ENCODE results near the gene MGMT. TPM values are rescaled to one million over a fixed set of nuclear protein-coding genes. Genes with fewer than 3 reads are reported as not detected.

MGMT gene
- total RNA-seq, 1 donor from 2014 or later = 17.9 TPM

DNA sequence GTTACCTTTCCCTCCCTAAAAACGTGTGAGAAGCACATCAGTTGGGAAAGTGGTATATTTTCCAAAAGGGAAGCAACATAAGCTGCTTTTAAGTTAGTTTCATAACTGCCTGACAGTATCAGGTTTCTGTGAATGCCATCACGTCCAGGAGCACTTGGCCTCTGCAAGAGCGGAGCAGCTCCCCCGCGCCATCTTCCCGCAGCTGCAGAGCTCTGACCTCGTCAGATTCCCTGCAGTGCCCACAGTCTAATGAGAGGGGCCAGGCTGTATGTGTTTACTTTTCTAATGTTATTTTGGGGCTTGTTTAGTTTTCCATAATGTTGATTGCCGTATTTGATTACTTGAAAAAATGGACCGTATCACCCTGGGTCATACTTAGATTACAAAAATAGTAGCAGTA, 74.2 kb downstream of the MGMT start:
- intact Hi-C loops (cut with micrococcal nuclease) = no loop called here

DNA sequence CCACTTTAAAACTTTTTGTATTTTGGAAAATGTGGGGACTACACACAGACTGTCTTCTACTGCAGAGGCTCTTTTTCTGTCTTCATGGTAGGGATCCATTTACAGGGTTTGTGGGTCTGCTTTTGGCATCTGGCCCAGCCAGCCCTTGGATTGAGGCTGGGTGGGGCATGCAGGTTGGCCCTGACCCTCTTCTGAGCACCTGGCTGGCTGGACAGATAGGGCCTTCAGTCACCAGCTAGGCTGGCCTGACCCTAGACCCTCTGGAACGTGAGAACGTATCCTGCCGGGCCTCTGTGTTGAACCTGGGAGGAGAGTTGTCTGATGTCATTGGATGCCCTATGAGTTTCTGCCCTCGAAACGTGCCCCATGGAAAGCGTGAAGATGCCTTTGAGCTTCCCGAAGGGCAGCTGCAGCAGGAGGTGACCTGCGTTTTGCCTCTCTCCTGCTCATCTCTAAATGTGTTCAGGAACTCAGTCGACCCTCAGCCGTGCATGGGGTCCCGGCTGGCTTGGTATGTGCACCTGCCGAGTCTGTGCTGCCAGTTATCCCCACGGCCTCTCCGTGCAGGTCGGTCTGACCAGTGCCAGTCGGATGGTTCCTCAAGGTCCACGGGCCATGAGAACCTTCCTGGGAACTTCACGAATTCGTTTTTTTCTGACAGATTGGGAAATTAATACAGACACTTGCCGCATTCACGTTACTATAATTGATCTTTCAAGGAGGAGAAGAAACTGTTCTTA, 74.9 kb downstream of the MGMT start:
- intact Hi-C loops (cut with micrococcal nuclease) = no loop called here

DNA sequence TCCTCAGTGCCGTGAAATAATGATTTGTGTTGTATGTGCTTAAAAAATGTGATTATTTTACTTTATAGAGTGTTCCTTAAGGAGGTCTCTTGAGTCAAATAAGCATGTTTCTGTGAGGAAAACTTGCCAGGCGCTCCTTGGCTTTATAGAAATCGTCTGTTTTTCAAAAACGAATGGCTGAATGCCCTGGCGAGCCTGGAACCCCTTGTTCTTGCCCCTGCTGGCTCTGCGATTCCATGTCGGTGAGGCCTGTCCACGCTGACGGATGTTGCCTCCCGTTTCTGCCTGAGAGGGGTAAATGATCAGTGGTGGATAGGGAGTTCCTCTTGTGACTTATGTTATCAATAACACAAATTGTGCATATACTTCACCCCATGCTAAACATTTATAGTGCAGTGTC, 75.5 kb downstream of the MGMT start:
- intact Hi-C loops (cut with micrococcal nuclease) = no loop called here

DNA sequence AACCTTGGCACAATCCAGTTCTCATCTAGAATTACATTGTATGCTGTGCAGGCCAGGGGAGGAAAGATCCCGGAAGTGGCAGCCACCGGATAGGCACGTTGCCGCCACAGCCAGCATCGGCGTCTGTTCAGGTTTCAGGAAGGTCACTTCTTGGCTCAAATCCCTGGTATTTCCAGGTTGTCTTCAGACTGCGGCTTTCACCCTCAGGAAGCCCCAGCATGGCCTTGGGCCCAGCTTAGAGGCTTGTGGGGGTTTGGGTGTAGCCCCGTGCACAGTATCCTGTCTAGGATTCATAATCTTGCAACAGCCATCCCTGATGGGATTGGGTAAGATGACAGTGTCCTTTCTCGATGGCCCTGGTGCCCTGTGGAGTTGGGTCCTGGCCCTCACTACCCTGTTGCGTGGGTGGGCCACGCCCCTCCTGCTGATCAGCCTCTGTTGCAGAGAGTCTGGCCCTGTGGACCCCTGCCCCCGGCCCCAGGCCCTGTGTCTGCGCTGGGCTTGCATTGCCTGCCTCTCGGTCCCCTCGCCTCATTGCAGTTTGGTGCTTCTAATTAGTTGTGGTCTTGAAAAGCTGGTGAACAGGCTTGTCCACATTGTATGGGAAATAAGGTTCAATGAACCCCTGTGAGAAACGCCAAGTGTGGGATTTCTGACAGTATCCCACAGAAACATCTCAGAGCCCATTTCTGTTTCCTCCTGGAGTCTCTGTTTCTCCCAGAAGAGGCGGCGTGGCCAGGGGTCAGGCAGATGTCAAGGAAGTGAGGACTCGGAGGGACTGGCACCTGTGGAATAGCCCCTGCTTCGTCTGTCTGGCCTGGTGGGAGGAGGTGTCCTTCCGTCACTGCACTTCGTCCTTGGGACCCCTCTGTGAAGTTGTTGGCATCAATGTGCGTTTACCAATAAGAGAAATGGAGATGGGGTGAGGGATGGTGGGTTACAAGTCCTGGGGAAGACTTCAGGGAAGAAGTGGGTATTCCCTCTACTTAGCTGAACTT, 77.5 kb downstream of the MGMT start:
- intact Hi-C loops (cut with micrococcal nuclease) = no loop called here

DNA sequence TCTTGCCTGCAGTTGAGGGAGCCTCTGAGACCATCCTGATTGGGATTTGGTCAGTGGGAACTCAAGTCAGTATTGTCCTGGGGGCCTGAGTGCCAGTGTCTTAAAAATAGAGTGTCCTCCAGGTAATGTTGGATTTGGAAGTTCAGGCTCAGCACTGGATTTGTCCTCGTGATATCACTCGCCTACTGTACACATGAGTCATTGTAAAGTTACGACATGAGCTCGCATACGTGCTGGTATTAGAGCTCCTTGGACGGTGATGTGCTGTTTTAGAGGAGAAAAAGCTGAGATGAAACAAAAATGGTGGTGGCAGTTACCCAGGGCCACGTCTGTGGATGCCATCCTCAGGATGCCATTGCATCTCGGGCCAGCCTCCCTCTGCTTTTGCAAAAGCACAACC, 78.2 kb downstream of the MGMT start:
- intact Hi-C loops (cut with micrococcal nuclease) = no loop called here

DNA sequence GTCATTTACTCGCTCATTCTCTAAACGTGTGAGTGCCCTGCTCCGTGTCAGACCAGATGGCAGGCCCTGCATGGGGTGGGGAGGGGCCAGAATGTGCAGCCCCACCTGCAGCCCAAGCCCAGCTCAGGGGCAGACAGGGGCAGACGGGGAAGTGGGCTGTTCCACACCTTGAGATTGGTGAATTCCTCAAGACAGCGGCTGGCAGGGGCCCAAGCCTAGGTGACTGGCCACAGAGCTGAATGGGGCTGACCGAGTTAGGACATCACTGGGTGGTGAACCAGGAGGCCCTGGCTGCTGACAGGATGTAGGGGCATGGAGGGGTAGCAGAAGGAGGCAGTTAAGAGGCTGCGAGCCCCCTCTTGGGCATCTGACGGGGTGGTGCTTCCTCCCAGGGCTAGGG, 79.1 kb downstream of the MGMT start:
- intact Hi-C loops (cut with micrococcal nuclease) = no loop called here

DNA sequence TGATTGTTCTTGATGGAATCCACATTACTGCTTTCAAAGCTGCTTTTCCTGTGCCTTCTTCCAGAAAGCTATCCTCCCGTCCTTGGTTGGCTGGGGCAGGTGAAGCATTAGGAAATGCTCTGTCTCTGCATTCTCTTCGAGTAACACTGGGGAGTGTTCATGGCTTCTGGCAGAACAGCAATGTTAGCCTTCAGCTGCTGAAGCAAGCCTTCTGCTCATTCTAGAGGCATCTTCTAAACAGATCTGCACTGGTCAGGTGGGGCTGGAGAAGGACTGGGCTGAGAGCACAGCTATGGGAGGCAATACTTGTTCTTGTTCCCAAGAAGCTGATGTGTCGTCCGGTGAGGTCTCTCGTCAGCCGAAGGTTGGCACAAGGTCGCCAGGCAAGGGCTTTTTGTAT, 80.6 kb downstream of the MGMT start:
- intact Hi-C loops (cut with micrococcal nuclease) = no loop called here

DNA sequence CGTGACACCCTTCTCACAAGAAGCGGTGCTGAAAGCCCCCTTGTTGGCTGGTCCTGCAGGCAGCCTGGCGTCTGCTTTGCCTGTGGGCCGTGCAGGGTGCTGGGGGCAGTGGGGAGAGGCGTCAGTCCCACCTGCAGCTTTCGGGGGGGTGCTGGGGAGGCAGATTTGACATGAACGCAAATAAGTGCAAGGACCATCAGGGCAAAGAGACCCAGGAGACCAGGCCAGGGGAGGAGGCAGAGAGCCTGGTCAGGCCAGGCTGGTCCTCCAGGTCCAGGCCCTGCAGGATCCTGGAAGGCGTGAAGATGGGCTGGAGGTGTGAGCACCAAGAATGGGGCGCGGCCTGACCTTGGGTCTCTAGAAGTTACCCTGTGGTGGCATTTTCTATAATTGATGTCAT, 81.6 kb downstream of the MGMT start:
- intact Hi-C loops (cut with micrococcal nuclease) = no loop called here

DNA sequence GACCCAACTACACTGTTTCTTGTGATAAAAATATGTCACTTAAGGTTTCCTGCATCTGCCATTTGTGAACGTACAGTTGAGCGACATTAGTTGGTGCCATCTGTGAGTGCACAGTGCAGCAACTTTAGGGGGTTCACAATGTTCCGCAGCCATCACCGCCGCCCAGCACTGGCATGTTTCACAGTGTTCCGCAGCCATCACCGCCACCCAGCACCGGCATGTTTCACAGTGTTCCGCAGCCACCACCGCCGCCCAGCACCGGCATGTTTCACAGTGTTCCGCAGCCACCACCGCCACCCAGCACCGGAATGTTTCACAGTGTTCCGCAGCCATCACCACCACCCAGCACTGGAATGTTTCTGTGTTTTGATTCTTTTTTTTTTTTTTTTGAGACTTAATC, 83.0 kb downstream of the MGMT start:
- intact Hi-C loops (cut with micrococcal nuclease) = no loop called here

DNA sequence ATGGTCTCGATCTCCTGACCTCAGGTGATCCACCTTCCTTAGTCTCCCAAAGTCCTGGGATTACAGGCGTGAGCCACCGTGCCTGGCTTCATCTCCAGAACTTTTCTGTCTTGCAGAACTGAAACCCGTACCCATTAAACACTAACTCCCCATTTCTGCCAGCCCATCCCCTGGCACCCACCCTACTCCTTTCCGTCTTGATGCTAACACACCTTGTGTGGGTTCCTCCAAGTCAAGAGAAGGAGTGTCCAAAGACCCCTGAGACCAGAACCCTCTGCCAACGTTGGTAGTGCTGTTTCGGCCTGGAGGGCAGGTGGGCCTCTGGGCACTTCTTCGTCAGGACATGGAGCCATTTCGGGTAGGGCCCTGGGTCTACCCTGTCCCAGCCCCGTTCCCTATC, 83.6 kb downstream of the MGMT start:
- intact Hi-C loops (cut with micrococcal nuclease) = no loop called here

DNA sequence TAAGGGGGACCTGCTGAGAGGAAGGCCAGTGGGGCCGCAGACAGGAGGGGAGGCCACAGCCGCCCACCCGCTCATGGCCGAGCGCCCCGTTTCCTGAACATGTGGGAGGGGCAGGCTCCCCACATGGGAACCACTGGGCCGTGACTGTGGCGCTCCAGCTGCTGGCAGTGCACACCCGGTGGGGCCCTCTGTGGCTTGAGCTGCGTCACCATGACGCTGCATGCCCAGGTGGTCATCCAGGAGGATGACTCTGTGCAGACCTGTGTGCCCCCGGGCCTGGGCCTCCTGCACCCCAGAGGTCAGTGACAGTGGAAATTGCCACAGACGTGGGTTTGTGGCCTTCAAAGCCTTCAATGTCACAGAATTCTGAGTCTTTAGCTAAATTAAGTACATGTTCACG, 85.1 kb downstream of the MGMT start:
- intact Hi-C loops (cut with micrococcal nuclease) = no loop called here

DNA sequence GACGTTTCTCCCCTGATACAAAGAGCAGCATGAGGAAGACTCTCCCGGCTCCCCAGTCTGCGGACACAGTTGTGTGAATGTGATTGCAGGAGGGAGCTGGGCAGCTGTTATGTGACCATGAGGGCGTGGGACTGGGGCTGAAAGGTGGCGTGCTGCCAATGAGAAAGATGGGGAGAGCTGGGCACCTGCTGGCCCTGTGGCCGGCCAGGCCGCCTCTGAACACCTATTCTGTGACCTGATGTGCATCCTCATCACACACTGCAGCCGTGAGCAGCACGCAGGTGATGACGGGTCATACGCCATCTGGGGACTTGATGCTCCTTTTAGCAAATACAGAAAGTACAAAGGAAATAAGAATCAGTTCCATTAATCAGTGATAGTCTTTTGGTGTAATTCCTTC, 86.9 kb downstream of the MGMT start:
- intact Hi-C loops (cut with micrococcal nuclease) = no loop called here

DNA sequence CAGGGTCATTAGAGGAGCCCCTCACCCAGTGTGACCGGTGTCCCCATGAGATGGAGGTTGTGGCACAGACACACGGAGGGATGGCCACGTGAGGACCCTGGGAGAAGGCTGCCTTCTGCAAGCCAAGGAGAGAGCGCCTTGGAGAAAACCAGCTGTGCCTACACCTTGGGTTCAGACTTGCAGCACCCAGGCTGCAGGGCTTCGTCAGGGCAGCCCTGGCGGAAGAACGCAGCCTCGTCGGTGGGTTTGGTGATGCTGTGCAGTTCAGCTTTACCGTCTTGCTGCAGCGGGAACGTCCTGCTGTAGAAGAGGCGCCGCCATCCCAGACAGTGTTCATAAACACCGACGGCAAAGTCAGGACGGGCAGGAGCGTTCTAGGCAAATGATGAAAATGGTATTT, 89.3 kb downstream of the MGMT start:
- intact Hi-C loops (cut with micrococcal nuclease) = no loop called here

DNA sequence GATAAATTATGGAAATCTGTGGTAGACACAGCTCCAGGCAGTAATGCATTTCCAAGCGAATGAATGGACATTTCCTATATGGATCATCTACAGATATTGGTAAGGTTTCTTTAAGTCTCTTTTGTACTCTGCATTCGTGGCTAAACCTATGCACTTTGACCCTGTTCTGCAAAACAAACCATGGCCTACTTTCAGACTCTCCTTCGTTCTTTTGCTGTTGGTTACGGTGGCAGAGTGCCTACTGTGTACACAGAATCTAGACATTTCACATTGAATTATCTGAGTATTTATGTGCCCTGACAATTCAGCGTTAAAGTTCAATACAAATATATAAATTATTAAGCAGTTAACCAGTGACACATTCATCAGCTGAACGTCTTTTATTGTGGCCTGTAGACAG, 93.3 kb downstream of the MGMT start:
- intact Hi-C loops (cut with micrococcal nuclease) = no loop called here

DNA sequence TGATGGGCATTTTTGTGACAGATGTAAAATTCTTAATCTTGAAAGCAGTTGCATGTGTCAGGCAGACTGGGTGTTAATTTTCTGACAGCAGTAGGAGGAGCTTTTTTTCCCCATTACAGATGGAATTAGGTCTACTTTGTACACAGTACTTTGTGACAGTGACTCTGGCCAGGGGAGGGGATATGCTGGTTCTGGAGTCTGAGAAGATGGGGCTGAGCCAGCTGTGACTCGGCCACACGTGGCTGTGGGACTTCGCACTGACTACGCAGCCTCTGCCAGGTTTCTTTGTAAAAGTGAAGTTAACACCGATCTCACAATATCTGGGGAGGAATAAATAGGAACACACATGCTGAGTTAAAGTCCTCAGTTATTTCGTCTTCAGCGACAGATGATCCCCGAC, 95.4 kb downstream of the MGMT start:
- intact Hi-C loops (cut with micrococcal nuclease) = no loop called here

DNA sequence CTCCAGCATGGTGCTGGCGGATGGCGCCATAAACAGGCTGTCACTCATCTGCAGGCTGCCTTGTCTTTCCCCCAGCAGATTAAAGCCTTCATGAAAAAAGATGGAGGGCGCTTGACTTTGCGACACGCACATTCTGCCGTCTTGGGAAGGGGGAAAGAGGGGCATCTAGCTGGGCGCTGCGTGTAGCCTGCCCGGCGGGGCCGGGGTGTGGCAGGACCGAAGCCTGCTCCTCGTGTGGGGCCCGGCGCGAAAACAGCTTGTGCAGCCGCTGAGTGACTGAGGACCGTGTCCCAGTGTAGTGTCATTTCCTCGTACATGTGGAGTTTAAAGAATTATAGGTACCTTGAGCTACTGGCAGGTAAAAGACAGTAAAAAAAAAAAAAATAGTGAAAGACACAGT, 97.9 kb downstream of the MGMT start:
- intact Hi-C loops (cut with micrococcal nuclease) = no loop called here

DNA sequence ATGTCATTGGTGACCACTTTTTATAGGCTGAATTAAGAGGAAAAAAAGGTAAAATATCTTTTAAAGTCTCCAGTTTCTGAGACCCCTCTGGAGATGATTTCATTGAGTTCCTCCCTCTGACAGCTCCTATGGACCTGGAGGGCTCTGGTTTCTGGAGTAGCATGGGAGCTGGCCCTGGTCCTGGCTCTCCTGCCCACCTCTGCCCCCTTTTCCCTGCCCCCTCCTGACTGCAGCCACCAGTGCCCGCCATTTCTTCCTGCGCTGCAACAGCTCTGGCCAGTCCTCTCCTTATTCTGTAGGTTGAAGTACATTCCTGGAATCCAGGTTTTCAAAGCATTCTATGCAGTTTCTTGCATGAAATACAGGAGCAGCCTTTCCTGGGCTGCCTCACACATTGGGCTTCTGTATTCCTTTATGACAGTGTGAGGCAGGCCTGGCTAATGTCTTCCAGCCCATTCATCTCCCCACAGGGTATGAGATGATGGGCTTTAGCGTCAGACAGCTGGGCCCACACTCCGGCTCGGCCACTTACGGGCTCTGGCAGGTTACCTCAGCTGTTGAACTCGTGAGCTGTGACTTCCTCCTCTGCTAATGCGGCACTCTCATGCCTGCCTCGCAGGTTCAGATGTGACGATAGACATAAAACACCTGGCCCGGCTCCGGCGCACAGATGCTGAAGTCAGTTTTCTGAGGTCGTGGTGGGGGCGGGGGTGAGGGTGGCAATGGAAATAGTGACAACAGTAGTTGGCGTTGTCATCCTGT, 101.7 kb downstream of the MGMT start:
- intact Hi-C loops (cut with micrococcal nuclease) = no loop called here

DNA sequence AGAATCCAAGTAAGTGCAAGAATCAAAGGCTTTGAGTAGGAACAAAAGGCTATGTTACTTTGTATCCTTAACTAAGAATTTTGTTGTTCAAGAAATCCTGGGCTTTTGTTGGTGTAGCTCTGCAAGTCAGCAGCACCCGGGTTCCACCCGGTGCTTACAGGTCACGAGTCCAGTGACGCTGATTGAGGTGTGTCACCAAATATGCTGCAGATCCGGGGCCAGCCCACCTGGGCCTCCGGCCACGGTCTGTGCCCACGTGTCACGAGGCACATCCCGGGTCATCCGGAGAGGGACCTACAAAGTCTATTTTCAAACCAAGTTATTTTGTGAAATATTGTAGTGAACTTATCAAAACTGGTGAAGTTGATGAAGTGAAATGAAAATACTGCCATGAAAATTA, 103.1 kb downstream of the MGMT start:
- intact Hi-C loops (cut with micrococcal nuclease) = no loop called here

DNA sequence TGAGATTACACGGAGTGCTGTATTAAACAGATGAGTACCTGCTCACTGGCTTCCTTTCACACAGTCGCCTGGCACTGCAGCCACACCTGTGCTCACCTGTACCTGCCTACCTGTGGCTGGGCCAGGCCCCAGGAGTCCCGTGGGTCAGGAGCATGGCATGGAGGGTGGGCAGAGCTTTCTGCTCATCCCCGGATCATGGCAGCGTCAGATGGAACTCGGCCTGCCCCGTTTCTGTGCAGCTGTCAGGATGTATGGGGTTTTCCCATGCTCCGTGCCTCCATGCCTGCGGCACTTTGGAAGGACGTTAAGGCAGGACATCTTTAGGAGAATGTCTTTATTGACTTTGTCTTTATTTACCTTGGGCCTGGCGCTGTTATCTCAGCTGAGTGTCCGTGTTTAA, 112.2 kb downstream of the MGMT start:
- intact Hi-C loops (cut with micrococcal nuclease) = no loop called here

DNA sequence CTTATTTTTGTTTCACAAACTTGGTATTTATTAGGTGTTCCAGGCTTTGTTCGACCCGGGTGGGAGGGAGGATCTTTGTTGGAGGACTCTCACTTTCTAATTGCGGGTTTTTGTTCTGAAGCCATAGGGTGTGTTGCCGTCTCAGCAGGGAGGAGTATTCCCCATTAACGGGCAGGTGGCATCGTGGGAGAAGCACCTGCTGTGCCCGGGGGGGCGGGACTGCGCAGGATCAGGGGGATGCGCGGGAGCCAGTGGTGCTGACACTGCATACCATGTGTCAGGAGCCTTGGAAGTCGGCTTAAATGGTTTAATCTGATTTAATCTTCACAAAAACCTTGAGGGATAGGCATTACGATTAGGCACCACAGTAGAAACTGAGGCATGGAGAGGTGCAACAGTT, 113.0 kb downstream of the MGMT start:
- intact Hi-C loops (cut with micrococcal nuclease) = no loop called here

DNA sequence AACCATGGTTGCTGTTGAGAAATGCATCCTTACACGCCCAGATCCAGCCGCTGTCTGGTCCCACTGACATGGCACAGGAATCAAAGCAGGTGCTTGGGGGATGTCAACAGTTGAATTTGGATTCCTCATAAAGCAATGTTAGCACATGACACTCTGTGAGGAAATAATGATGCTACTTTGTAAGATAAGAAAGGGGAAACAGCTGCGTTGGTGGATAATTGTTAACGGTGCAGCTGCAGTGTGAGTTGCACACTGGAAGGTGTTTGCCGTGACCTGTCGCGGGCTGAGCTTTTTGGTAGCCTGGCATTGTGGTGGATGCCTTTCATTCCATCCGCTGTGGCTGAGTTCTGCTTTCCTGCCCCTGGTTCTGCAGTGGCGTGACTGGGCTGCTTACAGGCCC, 113.9 kb downstream of the MGMT start:
- intact Hi-C loops (cut with micrococcal nuclease) = no loop called here

DNA sequence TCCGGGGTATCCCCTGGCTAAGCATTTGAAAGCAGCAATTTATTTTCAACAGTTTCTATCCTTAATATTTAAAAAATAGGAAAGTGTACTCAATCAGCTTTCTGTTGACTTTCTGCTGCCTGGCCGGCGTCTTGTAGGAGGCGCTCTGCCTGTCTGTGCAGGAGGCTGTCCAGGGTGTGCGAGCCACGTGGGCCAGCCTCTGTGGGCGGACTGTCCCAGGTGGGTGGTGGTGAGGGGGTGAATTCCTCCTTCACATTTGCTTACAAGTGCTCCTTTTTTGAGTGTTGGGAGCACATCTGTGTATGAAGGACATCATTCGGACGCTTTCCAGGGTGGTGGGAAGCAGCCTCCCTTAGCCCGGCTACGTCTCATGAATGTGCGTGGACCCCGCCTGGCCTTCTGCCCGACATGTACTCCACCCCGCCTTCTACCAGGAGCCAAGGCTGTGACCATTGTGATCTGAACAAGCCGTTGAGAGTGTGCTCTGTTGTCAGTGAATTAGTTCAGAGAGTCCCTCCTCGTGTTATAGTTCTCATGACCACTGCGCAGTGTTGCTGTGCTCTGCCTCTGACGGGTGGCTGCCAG, 114.9 kb downstream of the MGMT start:
- intact Hi-C loops (cut with micrococcal nuclease) = no loop called here

Measured in T-helper 2 cell treated with Interferon-gamma antibody and Interleukin-4, amounts not matched to agents 100 ng/mL and 5 ng/mL, for 36 hours (primary cell).